ENCODE results near the gene DNAAF1.
A peak's percentile ranks its signal among the peaks of the same experiment; 100 is the strongest.

DNAAF1 gene

GRCh38 chr16:84138824-84139627 is 6.1 kb upstream of the DNAAF1 start:
- no peak for TF ChIP-seq CTCF (IDR thresholded peaks at IDR 0.05)
- 0 out of 2 replicates have a peak overlapping the region, but pooled peaks have one; percentile 23 for H3K27ac ChIP-seq

- no peak for TF ChIP-seq ZFX (IDR thresholded peaks at IDR 0.05; ENCODE audit: borderline replicate concordance)
- TF ChIP-seq CTCF (IDR thresholded peaks at IDR 0.05), result no peak
- H3K27ac ChIP-seq, result no peak overlapping the region
Measured at GRCh38 chr16:84139628-84140258, 5.4 kb upstream of the DNAAF1 start.

- no peak overlapping the region for H3K27ac ChIP-seq
- no peak for TF ChIP-seq ZFX (IDR thresholded peaks at IDR 0.05; ENCODE audit: borderline replicate concordance)
- no peak for TF ChIP-seq CTCF (IDR thresholded peaks at IDR 0.05)
Measured at GRCh38 chr16:84141143-84141670, 3.9 kb upstream of the DNAAF1 start.

- TF ChIP-seq CTCF (IDR thresholded peaks at IDR 0.05) (no peak), ZFX (IDR thresholded peaks at IDR 0.05; ENCODE audit: borderline replicate concordance) (no peak)
- no peak overlapping the region for H3K27ac ChIP-seq
Measured at GRCh38 chr16:84143081-84143480, 2.0 kb upstream of the DNAAF1 start.

- TF ChIP-seq CTCF (IDR thresholded peaks at IDR 0.05), result no peak
- TF ChIP-seq ZFX (IDR thresholded peaks at IDR 0.05; ENCODE audit: borderline replicate concordance), result no peak
- no peak overlapping the region for H3K27ac ChIP-seq
Measured at GRCh38 chr16:84143784-84144199, 1.3 kb upstream of the DNAAF1 start.

GRCh38 chr16:84144209-84144858 is 774 bp upstream of the DNAAF1 start:
- TF ChIP-seq ZFX (IDR thresholded peaks at IDR 0.05; ENCODE audit: borderline replicate concordance) (no peak), CTCF (IDR thresholded peaks at IDR 0.05) (no peak)
- peak overlapping the region; percentile 50 for H3K27ac ChIP-seq
